Neuronal stem cell (in vitro differentiated cells): ENCODE results near the gene KBTBD12.

Experiments
- DNase-seq: peaks from one replicate; pipeline ENCODE4 v3.0.0-alpha.2; 2013; ENCODE audit warnings: low spot score
- H2AFZ ChIP-seq: one replicate; pipeline ENCODE4 v1.6.1; 2013; ENCODE audit warnings: mild to moderate bottlenecking, low read length, inconsistent platforms
- H2AK5ac ChIP-seq: 2 replicates; pipeline ENCODE4 v1.6.1; 2013; ENCODE audit warnings: low read depth, mild to moderate bottlenecking, inconsistent platforms, low read length, moderate library complexity, mixed read lengths
- H2BK120ac ChIP-seq: 2 replicates; pipeline ENCODE4 v1.6.1; 2013; ENCODE audit warnings: low read depth, mild to moderate bottlenecking, inconsistent platforms, low read length, moderate library complexity, mixed read lengths
- H2BK12ac ChIP-seq: one replicate; pipeline ENCODE4 v1.6.1; 2013; ENCODE audit warnings: low read length, inconsistent platforms
- H2BK15ac ChIP-seq: 2 replicates; pipeline ENCODE4 v1.6.1; 2013; ENCODE audit warnings: mild to moderate bottlenecking, low read length, inconsistent platforms, mixed read lengths
- H2BK5ac ChIP-seq: one replicate; pipeline ENCODE4 v1.6.1; 2013; ENCODE audit warnings: inconsistent platforms, mild to moderate bottlenecking, low read length, moderate library complexity
- H3K14ac ChIP-seq: one replicate; pipeline ENCODE4 v1.6.1; 2013; ENCODE audit warnings: low read length, inconsistent platforms
- H3K18ac ChIP-seq: 2 replicates; pipeline ENCODE4 v1.6.1; 2013; ENCODE audit warnings: low read length, inconsistent platforms
- H3K23ac ChIP-seq: 2 replicates; pipeline ENCODE4 v1.6.1; 2013; ENCODE audit warnings: low read depth, mild to moderate bottlenecking, mixed read lengths, low read length, inconsistent platforms; ENCODE audit not compliant: poor library complexity
- H3K27ac ChIP-seq: replicated peaks from 3 replicates; pipeline ENCODE4 v1.5.1; 2013; ENCODE audit warnings: low read length, inconsistent platforms
- H3K27me3 ChIP-seq, 3 experiments: 2 replicates each; pipeline ENCODE4 v1.6.1; 2013; ENCODE audit warnings: low read length in 3 of 3, mild to moderate bottlenecking in 2 of 3, inconsistent platforms in 1 of 3, low read depth in 1 of 3, mixed read lengths in 1 of 3, moderate library complexity in 1 of 3; ENCODE audit not compliant: control insufficient read depth in 3 of 3, insufficient read depth in 3 of 3
- H3K36me3 ChIP-seq, 2 donors: replicated peaks in 1 of 2; 2 replicates each; pipeline ENCODE4 v1.6.1; 2013; ENCODE audit warnings: low read length in 2 of 2; ENCODE audit not compliant: control insufficient read depth in 2 of 2, insufficient read depth in 2 of 2
- H3K4ac ChIP-seq: 2 replicates; pipeline ENCODE4 v1.6.1; 2013; ENCODE audit warnings: inconsistent platforms, mild to moderate bottlenecking, low read length, moderate library complexity
- H3K4me1 ChIP-seq, 2 donors: 1 replicate in 1 of 2; 2 replicates in 1 of 2; pipeline ENCODE4 v1.6.1; 2013; ENCODE audit warnings: low read length in 2 of 2, low read depth in 1 of 2; ENCODE audit not compliant: control insufficient read depth in 2 of 2, insufficient read depth in 1 of 2
- H3K4me2 ChIP-seq: one replicate; pipeline ENCODE4 v1.6.1; 2013; ENCODE audit warnings: mild to moderate bottlenecking, low read length, inconsistent platforms; ENCODE audit not compliant: insufficient read depth, poor library complexity, severe bottlenecking
- H3K4me3 ChIP-seq, 2 donors: 2 replicates each; pipeline ENCODE4 v1.5.1; 2013; ENCODE audit warnings: low read length in 2 of 2, mild to moderate bottlenecking in 2 of 2, inconsistent platforms in 1 of 2, moderate library complexity in 1 of 2
- H3K79me1 ChIP-seq: one replicate; pipeline ENCODE4 v1.6.1; 2013; ENCODE audit warnings: low read depth, mild to moderate bottlenecking, inconsistent platforms, low read length, moderate library complexity
- H3K9ac ChIP-seq: one replicate; pipeline ENCODE4 v1.6.1; 2013; ENCODE audit warnings: mild to moderate bottlenecking, low read depth, low read length, inconsistent platforms; ENCODE audit not compliant: poor library complexity
- H3K9me3 ChIP-seq, 2 donors: replicated peaks in 1 of 2; 2 replicates each; pipeline versions ENCODE3 to v1.6.1; 2013; ENCODE audit warnings: low read length in 2 of 2, mild to moderate bottlenecking in 2 of 2, inconsistent platforms in 1 of 2, low read depth in 1 of 2, mixed read lengths in 1 of 2, moderate library complexity in 1 of 2; ENCODE audit not compliant: control insufficient read depth in 2 of 2, insufficient read depth in 1 of 2
- H4K8ac ChIP-seq: one replicate; pipeline ENCODE4 v1.6.1; 2013; ENCODE audit warnings: low read depth, mild to moderate bottlenecking, inconsistent platforms, low read length, moderate library complexity
- H4K91ac ChIP-seq: one replicate; pipeline ENCODE4 v1.6.1; 2013; ENCODE audit warnings: low read length, low read depth, mild to moderate bottlenecking, inconsistent platforms; ENCODE audit not compliant: poor library complexity
- WGBS, 2 donors: extraction: QIAGEN DNeasy Blood & Tissue Kit; methylation state at CpG; one replicate each; pipeline ENCODE4 v1.1.7; 2013; ENCODE audit warnings: missing lambda C conversion rate in 2 of 2, mixed read lengths in 1 of 2; ENCODE audit not compliant: insufficient read length in 2 of 2, insufficient replicate concordance in 1 of 2; ENCODE audit errors: extremely low coverage in 2 of 2; 5-methylcytosine and 5-hydroxymethylcytosine counted together

The KBTBD12 gene

GRCh38 chr3:127990051-127990450 lies 75.0 kb downstream of the KBTBD12 start:
- no peak overlapping the region for H3K23ac ChIP-seq
- H3K36me3 ChIP-seq = no peaks in the 10 kb centered on the region
- H3K18ac ChIP-seq = peak overlapping the region; percentile 11
- no peak overlapping the region for H2BK5ac ChIP-seq
- no peak overlapping the region for H4K91ac ChIP-seq
- H2AK5ac ChIP-seq = peak overlapping the region; percentile 3
- H3K79me1 ChIP-seq = no peaks in the 10 kb centered on the region
- H3K4me1 ChIP-seq = no peaks in the 10 kb centered on the region
- WGBS, 2 donors = no CpG with 5 or more reads among the region's 17 CpGs
- no peak overlapping the region for H3K14ac ChIP-seq
- no peak overlapping the region for H2BK120ac ChIP-seq
- H3K9me3 ChIP-seq = no peaks in the 10 kb centered on the region
- H3K27ac ChIP-seq = no peak overlapping the region
- H3K4me2 ChIP-seq = no peak overlapping the region
- no peak overlapping the region for H2AFZ ChIP-seq
- DNase-seq = no peak
- no peak overlapping the region for H4K8ac ChIP-seq
- H3K27me3 ChIP-seq = peaks cover 0 to 17% (median 0%) of the 10 kb centered on the region in 3 experiments
- H3K4me3 ChIP-seq = no peak overlapping the region
- H2BK15ac ChIP-seq = no peak overlapping the region
- no peak overlapping the region for H3K4ac ChIP-seq
- no peak overlapping the region for H2BK12ac ChIP-seq
- no peak overlapping the region for H3K9ac ChIP-seq

GRCh38 chr3:127990461-127990860 lies 75.4 kb downstream of the KBTBD12 start:
- no peaks in the 10 kb centered on the region for H3K9me3 ChIP-seq
- no peak overlapping the region for H4K91ac ChIP-seq
- no peak overlapping the region for H3K4me2 ChIP-seq
- peak overlapping the region; percentile 53 for H3K9ac ChIP-seq
- H3K4me1 ChIP-seq = no peaks in the 10 kb centered on the region
- no peak overlapping the region for H3K4me3 ChIP-seq
- H3K27ac ChIP-seq = no peak overlapping the region
- H2BK15ac ChIP-seq = no peak overlapping the region
- no peak overlapping the region for H2AFZ ChIP-seq
- DNase-seq = no peak
- no peak overlapping the region for H2BK5ac ChIP-seq
- no peaks in the 10 kb centered on the region for H3K36me3 ChIP-seq
- H2AK5ac ChIP-seq = peak overlapping the region; percentile 3
- H3K14ac ChIP-seq = peak overlapping the region; percentile 90
- H3K18ac ChIP-seq = no peak overlapping the region
- no peak overlapping the region for H4K8ac ChIP-seq
- no peak overlapping the region for H3K23ac ChIP-seq
- no peak overlapping the region for H2BK120ac ChIP-seq
- peak overlapping the region; percentile 44 for H3K4ac ChIP-seq
- WGBS, 2 donors = no CpG with 5 or more reads among the region's 11 CpGs
- H3K79me1 ChIP-seq = no peaks in the 10 kb centered on the region
- H2BK12ac ChIP-seq = no peak overlapping the region
- peaks cover 0 to 17% (median 0%) of the 10 kb centered on the region in 3 experiments for H3K27me3 ChIP-seq

GRCh38 chr3:127991251-127991650 lies 76.2 kb downstream of the KBTBD12 start:
- H2BK15ac ChIP-seq = no peak overlapping the region
- peak overlapping the region; percentile 49 for H3K14ac ChIP-seq
- H2AK5ac ChIP-seq = peak overlapping the region; percentile 34
- no peaks in the 10 kb centered on the region for H3K9me3 ChIP-seq
- H2BK5ac ChIP-seq = no peak overlapping the region
- H3K23ac ChIP-seq = peak overlapping the region; percentile 31
- H3K4me2 ChIP-seq = no peak overlapping the region
- H3K9ac ChIP-seq = peak overlapping the region; percentile 33
- H2BK12ac ChIP-seq = no peak overlapping the region
- no CpG with 5 or more reads among the region's 12 CpGs for WGBS, 2 donors
- no peaks in the 10 kb centered on the region for H3K4me1 ChIP-seq
- H3K4ac ChIP-seq = no peak overlapping the region
- no peak overlapping the region for H2AFZ ChIP-seq
- H3K18ac ChIP-seq = peak overlapping the region; percentile 29
- no peaks in the 10 kb centered on the region for H3K79me1 ChIP-seq
- no peak overlapping the region for H3K4me3 ChIP-seq
- H3K27me3 ChIP-seq = peaks cover 0 to 16% (median 0%) of the 10 kb centered on the region in 3 experiments
- H3K36me3 ChIP-seq = no peaks in the 10 kb centered on the region
- H4K91ac ChIP-seq = no peak overlapping the region
- no peak for DNase-seq
- no peak overlapping the region for H2BK120ac ChIP-seq
- no peak overlapping the region for H4K8ac ChIP-seq
- no peak overlapping the region for H3K27ac ChIP-seq

GRCh38 chr3:127991681-127992080 lies 76.6 kb downstream of the KBTBD12 start:
- H4K91ac ChIP-seq = no peak overlapping the region
- no peak overlapping the region for H4K8ac ChIP-seq
- H3K4me1 ChIP-seq = no peaks in the 10 kb centered on the region
- no peak for DNase-seq
- no peak overlapping the region for H2AK5ac ChIP-seq
- H2AFZ ChIP-seq = no peak overlapping the region
- no peak overlapping the region for H2BK120ac ChIP-seq
- H3K4ac ChIP-seq = no peak overlapping the region
- H3K27me3 ChIP-seq = peaks cover 0 to 16% (median 0%) of the 10 kb centered on the region in 3 experiments
- no peak overlapping the region for H2BK12ac ChIP-seq
- WGBS, 2 donors = no CpG with 5 or more reads among the region's 6 CpGs
- no peaks in the 10 kb centered on the region for H3K9me3 ChIP-seq
- no peak overlapping the region for H3K4me2 ChIP-seq
- H2BK15ac ChIP-seq = no peak overlapping the region
- H3K36me3 ChIP-seq = no peaks in the 10 kb centered on the region
- no peak overlapping the region for H2BK5ac ChIP-seq
- H3K9ac ChIP-seq = no peak overlapping the region
- H3K27ac ChIP-seq = no peak overlapping the region
- no peak overlapping the region for H3K18ac ChIP-seq
- no peak overlapping the region for H3K14ac ChIP-seq
- no peaks in the 10 kb centered on the region for H3K79me1 ChIP-seq
- no peak overlapping the region for H3K4me3 ChIP-seq
- H3K23ac ChIP-seq = peak overlapping the region; percentile 31
